ENCODE measurements around the gene TYSND1. TPM values are rescaled to one million over a fixed set of nuclear protein-coding genes. Genes with fewer than 3 reads are reported as not detected.
A peak's percentile ranks its signal among the peaks of the same experiment; 100 is the strongest.

TYSND1 gene
- total and polyA plus RNA-seq, 2 experiments from 2014 or later, result 19.0 to 28.8 TPM

GRCh38 chr10:70145166-70145665 lies 1.3 kb downstream of the TYSND1 start:
- peak in 1 of 2 donors; percentile 18 for DNase-seq (ENCODE audit: low read depth in 1 of 2, low spot score in 1 of 2)
- peak overlapping the region; percentile 37 for H3K4me3 ChIP-seq
- H3K36me3 ChIP-seq, result no peaks in the 10 kb centered on the region
- no peaks in the 10 kb centered on the region for H3K27me3 ChIP-seq
- TF ChIP-seq CTCF (IDR thresholded peaks at IDR 0.05; ENCODE audit: low read depth, low read length), result no peak
- peaks cover 5% of the 10 kb centered on the region for H3K4me1 ChIP-seq (ENCODE audit: low read depth)
- peak overlapping the region; percentile 87 for H3K27ac ChIP-seq
- no peaks in the 10 kb centered on the region for H3K9me3 ChIP-seq (ENCODE audit: low read depth)

GRCh38 chr10:70144372-70145110 lies 2.0 kb downstream of the TYSND1 start:
- no peak for DNase-seq (ENCODE audit: low read depth in 1 of 2, low spot score in 1 of 2)
- Histone ChIP-seq H3K27ac (no peak overlapping the region), H3K4me1 (ENCODE audit: low read depth) (peaks cover 5% of the 10 kb centered on the region), H3K9me3 (ENCODE audit: low read depth) (no peaks in the 10 kb centered on the region), H3K27me3 (no peaks in the 10 kb centered on the region), H3K4me3 (no peak overlapping the region), H3K36me3 (no peaks in the 10 kb centered on the region)
- TF ChIP-seq CTCF (IDR thresholded peaks at IDR 0.05; ENCODE audit: low read depth, low read length), result no peak

GRCh38 chr10:70142555-70142954 lies 3.9 kb downstream of the TYSND1 start:
- Histone ChIP-seq H3K4me3 (no peak overlapping the region), H3K9me3 (ENCODE audit: low read depth) (no peaks in the 10 kb centered on the region), H3K36me3 (no peaks in the 10 kb centered on the region), H3K4me1 (ENCODE audit: low read depth) (peaks cover 5% of the 10 kb centered on the region), H3K27me3 (no peaks in the 10 kb centered on the region), H3K27ac (no peak overlapping the region)
- no peak for DNase-seq (ENCODE audit: low read depth in 1 of 2, low spot score in 1 of 2)
- no peak for TF ChIP-seq CTCF (IDR thresholded peaks at IDR 0.05; ENCODE audit: low read depth, low read length)

GRCh38 chr10:70140297-70140696 lies 6.2 kb downstream of the TYSND1 start:
- H3K27ac ChIP-seq, result no peak overlapping the region
- no peak for DNase-seq (ENCODE audit: low read depth in 1 of 2, low spot score in 1 of 2)
- no peak for TF ChIP-seq CTCF (IDR thresholded peaks at IDR 0.05; ENCODE audit: low read depth, low read length)
- H3K36me3 ChIP-seq, result no peaks in the 10 kb centered on the region
- H3K27me3 ChIP-seq, result no peaks in the 10 kb centered on the region
- H3K4me1 ChIP-seq (ENCODE audit: low read depth), result no peaks in the 10 kb centered on the region
- H3K9me3 ChIP-seq (ENCODE audit: low read depth), result no peaks in the 10 kb centered on the region
- no peak overlapping the region for H3K4me3 ChIP-seq

GRCh38 chr10:70139997-70140250 lies 6.6 kb downstream of the TYSND1 start:
- Histone ChIP-seq H3K27me3 (no peaks in the 10 kb centered on the region), H3K4me1 (ENCODE audit: low read depth) (no peaks in the 10 kb centered on the region), H3K36me3 (no peaks in the 10 kb centered on the region), H3K9me3 (ENCODE audit: low read depth) (no peaks in the 10 kb centered on the region), H3K27ac (no peak overlapping the region), H3K4me3 (no peak overlapping the region)
- no peak for TF ChIP-seq CTCF (IDR thresholded peaks at IDR 0.05; ENCODE audit: low read depth, low read length)
- no peak for DNase-seq (ENCODE audit: low read depth in 1 of 2, low spot score in 1 of 2)

All from cardiac muscle cell (in vitro differentiated cells and primary cell).